Glutamatergic neuron (in vitro differentiated cells): Measurements from ENCODE around the gene CTSD. TPM values are rescaled to one million over a fixed set of nuclear protein-coding genes. Genes with fewer than 3 reads are reported as not detected.

Source experiments
- DNase-seq: peaks from one replicate; pipeline ENCODE4 v3.0.0; 2022
- H3K27ac Mint-ChIP-seq: one replicate; pipeline ENCODE4 v1.8.0; 2020; ENCODE audit warnings: mild to moderate bottlenecking, mixed read lengths, inconsistent platforms; ENCODE audit not compliant: unreplicated experiment
- H3K27me3 Mint-ChIP-seq: one replicate; pipeline ENCODE4 v1.8.0; 2020; ENCODE audit warnings: mild to moderate bottlenecking, moderate library complexity, mixed read lengths, inconsistent platforms; ENCODE audit not compliant: unreplicated experiment
- H3K36me3 Mint-ChIP-seq: one replicate; pipeline ENCODE4 v1.8.0; 2020; ENCODE audit warnings: mild to moderate bottlenecking, mixed read lengths, inconsistent platforms; ENCODE audit not compliant: unreplicated experiment
- H3K4me1 Mint-ChIP-seq: one replicate; pipeline ENCODE4 v1.8.0; 2020; ENCODE audit warnings: mild to moderate bottlenecking, low read depth, mixed read lengths, inconsistent platforms; ENCODE audit not compliant: unreplicated experiment
- H3K4me3 Mint-ChIP-seq: one replicate; pipeline ENCODE4 v1.8.0; 2020; ENCODE audit warnings: mild to moderate bottlenecking, mixed read lengths, inconsistent platforms; ENCODE audit not compliant: unreplicated experiment
- H3K9me3 Mint-ChIP-seq: one replicate; pipeline ENCODE4 v1.8.0; 2020; ENCODE audit warnings: mild to moderate bottlenecking, moderate library complexity, mixed read lengths, inconsistent platforms; ENCODE audit not compliant: unreplicated experiment
- total RNA-seq: library from RNA; stranded (reverse); fragmentation: NEBNext Ultra II Directional; extraction: Animal tissue kit (Norgen Biotek cat#: 25700); gene quantifications from one replicate; pipeline ENCODE4 v1.2.1, GENCODE V29; 2021; ENCODE audit not compliant: unreplicated experiment
- TF ChIP-seq, protein P1 (sequence below): fragments of 200-600 bp; sonication (generic); IDR thresholded peaks from one replicate; pipeline ENCODE4 v1.5.0; 2021; ENCODE audit not compliant: partially characterized antibody, unreplicated experiment

Gene CTSD
- total RNA-seq, 1 donor from 2014 or later = 159 TPM

GRCh38 chr11:1763336-1763795 is 361 bp downstream of the CTSD start:
- Mint-ChIP-seq H3K27ac (no peak overlapping the region), H3K36me3 (no peaks in the 10 kb centered on the region), H3K4me1 (no peaks in the 10 kb centered on the region), H3K4me3 (peak overlapping the region; percentile 74), H3K9me3 (peaks cover 6% of the 10 kb centered on the region), H3K27me3 (peaks cover 4% of the 10 kb centered on the region)
- peak; percentile 31 for DNase-seq
- TF ChIP-seq, protein P1, sequence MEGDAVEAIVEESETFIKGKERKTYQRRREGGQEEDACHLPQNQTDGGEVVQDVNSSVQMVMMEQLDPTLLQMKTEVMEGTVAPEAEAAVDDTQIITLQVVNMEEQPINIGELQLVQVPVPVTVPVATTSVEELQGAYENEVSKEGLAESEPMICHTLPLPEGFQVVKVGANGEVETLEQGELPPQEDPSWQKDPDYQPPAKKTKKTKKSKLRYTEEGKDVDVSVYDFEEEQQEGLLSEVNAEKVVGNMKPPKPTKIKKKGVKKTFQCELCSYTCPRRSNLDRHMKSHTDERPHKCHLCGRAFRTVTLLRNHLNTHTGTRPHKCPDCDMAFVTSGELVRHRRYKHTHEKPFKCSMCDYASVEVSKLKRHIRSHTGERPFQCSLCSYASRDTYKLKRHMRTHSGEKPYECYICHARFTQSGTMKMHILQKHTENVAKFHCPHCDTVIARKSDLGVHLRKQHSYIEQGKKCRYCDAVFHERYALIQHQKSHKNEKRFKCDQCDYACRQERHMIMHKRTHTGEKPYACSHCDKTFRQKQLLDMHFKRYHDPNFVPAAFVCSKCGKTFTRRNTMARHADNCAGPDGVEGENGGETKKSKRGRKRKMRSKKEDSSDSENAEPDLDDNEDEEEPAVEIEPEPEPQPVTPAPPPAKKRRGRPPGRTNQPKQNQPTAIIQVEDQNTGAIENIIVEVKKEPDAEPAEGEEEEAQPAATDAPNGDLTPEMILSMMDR = no peak

GRCh38 chr11:1762537-1763302 is 1.0 kb downstream of the CTSD start:
- Mint-ChIP-seq H3K36me3 (no peaks in the 10 kb centered on the region), H3K4me1 (no peaks in the 10 kb centered on the region), H3K27ac (no peak overlapping the region), H3K9me3 (peaks cover 6% of the 10 kb centered on the region), H3K4me3 (peak overlapping the region; percentile 74), H3K27me3 (peaks cover 4% of the 10 kb centered on the region)
- peak; percentile 17 for DNase-seq
- TF ChIP-seq, protein P1 = no peak

DNA sequence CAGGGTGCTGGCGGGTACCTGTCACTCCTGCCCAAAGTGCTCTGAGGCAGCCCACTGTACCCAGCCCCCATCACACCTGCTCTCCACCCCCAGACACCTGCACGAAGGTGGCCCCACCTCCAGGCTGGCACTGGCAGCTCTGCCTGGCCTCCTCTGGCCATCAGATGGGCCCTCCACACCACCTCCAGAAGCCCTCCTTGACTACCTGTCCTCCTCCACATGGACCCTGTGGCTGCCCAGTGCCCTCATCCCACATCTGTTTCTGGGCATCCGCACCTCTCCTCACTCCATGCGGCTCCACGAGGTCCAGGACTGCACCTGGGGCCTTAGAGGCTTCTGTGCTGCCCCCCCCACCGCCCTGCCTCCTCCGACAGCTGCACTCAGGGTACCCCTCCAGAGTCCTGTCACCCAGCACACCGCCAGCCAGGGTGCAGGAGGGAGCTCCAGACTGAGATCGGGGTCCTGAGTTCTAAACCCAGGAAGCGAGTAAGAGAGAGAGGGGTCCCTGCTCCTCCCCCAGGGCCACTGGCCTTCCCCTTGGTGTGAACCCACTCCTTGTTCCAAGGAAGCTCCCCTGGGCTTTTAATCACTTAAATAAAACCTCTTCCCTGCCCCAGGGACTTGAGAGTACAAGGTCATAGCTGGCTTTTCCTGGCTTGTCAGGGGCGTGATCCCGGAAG is 1.7 kb downstream of the CTSD start:
- TF ChIP-seq, protein P1 = no peak
- peaks cover 6% of the 10 kb centered on the region for H3K9me3 Mint-ChIP-seq
- peaks cover 4% of the 10 kb centered on the region for H3K27me3 Mint-ChIP-seq
- H3K4me1 Mint-ChIP-seq = no peaks in the 10 kb centered on the region
- no peaks in the 10 kb centered on the region for H3K36me3 Mint-ChIP-seq
- H3K4me3 Mint-ChIP-seq = peak overlapping the region; percentile 74
- peak; percentile 12 for DNase-seq
- no peak overlapping the region for H3K27ac Mint-ChIP-seq

DNA sequence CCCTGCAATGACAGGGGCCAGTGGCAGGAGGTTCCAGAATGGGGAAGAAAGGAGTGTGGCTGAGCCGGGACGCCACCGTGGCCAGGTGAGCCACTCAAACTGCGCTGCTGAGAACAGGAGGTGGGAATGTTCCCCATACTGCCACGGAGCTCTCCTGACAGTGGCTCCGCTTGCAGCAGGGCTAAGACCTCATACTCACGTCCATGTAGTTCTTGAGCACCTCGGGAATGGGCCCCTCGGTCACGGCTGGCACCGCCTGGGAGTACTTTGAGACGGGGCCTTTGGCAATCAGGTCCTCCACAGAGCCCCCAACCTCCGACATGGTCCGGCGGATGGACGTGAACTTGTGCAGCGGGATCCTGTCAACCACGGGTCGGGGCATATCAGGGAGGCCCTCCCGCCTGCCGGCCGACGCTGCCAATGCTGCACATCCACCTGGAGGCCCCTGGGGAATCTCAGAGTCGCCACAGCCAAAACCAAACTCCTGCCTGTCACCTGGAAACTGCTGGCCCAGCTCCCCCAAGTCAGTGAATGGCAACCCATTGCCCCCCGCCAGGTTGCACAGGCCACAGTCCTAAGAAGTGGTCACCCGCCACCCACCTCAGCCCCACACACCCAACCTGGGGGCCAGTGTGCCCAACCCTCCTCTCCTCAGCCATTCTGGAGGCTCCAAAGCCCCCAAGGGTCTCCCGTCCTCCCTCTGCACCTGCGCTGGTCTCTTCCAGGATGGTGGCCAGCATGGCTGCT is 2.4 kb downstream of the CTSD start:
- H3K27me3 Mint-ChIP-seq = peaks cover 4% of the 10 kb centered on the region
- H3K27ac Mint-ChIP-seq = no peak overlapping the region
- H3K9me3 Mint-ChIP-seq = peaks cover 5% of the 10 kb centered on the region
- no peak overlapping the region for H3K4me3 Mint-ChIP-seq
- no peaks in the 10 kb centered on the region for H3K36me3 Mint-ChIP-seq
- peak; percentile 12 for DNase-seq
- H3K4me1 Mint-ChIP-seq = no peaks in the 10 kb centered on the region
- TF ChIP-seq, protein P1 = no peak
